ENCODE data around the gene RNF214.
"Not testable (repeated sequence)": the region's sequence is repeated elsewhere in the genome, so short reads cannot be mapped to it uniquely, and the experiment has no call there.

RNF214 gene

DNA sequence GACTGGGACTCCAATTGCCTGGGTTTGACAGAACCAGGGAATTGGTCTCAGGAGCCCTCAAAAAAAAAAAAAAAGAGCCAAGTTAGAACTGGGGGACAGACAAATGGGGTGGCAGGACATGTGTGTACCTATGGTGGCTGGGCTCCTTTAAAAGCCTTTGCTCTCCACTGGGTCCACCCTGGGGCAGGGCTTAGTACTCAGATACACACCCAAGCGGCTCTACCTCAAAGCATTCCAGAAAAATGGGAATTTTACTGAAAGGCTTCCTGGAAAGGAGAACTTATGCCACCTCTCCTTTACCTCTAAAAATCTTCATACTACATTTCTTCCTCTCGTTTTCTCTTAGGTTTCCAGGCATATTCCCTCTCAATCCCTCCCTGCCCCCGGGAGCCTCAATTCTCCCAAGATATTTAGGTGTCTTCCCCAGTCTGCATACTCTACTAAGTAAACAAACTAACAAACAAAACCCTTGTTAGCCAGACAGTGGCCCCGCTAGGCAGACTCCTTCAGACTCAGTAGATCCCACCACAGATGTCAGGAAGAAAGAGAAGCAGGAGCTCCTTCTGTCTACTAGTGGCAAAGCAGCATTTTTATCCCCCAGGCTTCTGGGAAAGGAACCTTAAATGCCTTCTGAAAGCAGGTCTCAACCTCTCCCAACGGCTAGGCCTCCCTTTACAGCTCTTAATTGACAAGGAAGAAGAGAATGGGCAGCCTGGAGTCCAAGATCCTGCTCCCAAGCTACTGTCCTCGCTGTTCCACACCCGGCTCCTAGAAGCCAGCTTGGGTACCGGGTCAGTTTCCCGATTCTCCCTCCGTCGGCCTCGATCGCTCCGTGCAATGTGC, 1.3 kb upstream of the RNF214 start:
- DNase-seq (ENCODE audit: low spot score) = no peak

DNA sequence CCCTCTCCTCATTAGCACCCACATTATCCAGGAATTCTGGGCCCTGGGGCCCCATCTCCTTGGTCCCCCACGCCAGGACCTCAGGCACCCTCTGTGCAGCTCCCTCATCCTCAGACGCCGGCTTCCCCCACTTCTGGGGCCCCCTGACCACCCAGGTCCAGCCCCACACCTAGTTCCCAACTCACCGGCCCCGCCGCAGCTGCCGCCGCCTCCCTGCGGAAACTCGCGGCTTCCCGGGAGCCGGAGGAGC, 704 bp upstream of the RNF214 start, which contains the start of gene PCSK7:
Gene PCSK7 (minus strand): TSS at position 232 of the 250 bp plus-strand sequence. CDS start 2,229 bp downstream, outside the sequence.
- DNase-seq (ENCODE audit: low spot score) = no peak

DNA sequence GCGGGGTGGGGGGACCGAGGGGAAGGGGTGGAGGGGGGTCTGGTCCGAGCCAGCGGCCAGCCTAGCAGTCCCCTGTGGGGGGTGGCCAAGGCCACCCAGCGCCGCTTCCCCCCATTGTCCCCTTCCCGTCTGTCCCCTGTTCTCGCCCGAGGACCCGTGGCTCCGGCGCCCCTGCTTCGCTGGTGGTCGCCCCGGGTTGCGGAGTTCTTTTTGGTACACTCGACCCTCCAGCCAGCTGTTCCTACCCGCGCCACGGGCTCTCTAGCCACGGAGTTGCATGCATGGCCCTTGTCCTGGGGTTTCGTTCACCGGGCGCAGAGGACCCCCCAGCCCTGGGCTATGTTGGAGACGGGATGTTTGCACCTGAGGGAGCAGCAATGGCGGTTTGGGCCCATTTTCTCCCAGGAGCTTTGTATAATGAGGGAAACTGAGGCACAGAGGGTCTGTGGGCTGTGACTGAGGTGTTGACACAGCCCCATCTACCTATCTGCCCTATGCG, 489 bp downstream of the RNF214 start:
- DNase-seq (ENCODE audit: low spot score) = no peak

- DNase-seq (ENCODE audit: low spot score) = no peak
Observed at GRCh38 chr11:117238221-117238620, 5.8 kb downstream of the RNF214 start.

- DNase-seq (ENCODE audit: low spot score) = peak; percentile 94
Observed at GRCh38 chr11:117239295-117239694, 6.8 kb downstream of the RNF214 start.

DNA sequence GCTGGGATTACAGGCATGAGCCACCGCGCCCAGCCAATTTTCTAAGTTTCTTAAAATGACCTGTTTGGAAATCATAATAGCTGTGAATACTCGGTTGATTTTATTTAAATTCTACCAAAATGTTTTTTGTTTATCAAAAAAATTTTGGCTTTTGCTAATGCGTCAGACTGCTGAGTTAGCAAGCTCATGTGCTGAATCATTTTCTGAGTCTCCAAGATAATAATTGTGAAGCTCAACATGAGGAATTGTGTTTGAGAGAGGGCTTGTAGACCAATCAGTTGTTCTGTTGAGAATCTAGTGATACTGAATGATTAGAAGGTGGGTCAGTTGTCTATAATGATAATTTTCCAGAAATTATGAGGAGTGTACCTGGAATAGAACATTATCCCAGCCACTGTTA, 15.9 kb downstream of the RNF214 start:
- no peak for DNase-seq (ENCODE audit: low spot score)

DNA sequence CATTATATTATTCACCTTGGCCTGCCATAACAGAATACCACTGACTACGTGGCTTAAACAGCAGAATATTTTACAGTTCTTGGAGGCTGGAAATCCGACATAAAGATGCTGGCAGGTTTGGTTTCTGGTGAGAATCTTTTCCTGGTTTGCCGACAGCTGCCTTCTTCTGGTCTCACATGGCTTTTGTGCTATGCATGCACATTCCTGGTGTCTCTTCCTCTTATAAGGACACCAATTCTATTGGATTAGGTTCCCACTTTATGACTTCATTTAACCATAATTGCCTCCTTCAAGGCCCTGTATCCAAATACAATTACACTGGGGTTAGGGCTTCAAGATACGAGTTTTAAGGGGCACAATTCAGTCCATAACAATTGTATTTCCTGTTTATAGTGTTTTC, 17.1 kb downstream of the RNF214 start:
- no peak for DNase-seq (ENCODE audit: low spot score)

GRCh38 chr11:117251506-117251905, 19.0 kb downstream of the RNF214 start:
- no peak for DNase-seq (ENCODE audit: low spot score)

- DNase-seq (ENCODE audit: low spot score) = no peak
Observed at GRCh38 chr11:117255966-117256365, 23.5 kb downstream of the RNF214 start.

DNA sequence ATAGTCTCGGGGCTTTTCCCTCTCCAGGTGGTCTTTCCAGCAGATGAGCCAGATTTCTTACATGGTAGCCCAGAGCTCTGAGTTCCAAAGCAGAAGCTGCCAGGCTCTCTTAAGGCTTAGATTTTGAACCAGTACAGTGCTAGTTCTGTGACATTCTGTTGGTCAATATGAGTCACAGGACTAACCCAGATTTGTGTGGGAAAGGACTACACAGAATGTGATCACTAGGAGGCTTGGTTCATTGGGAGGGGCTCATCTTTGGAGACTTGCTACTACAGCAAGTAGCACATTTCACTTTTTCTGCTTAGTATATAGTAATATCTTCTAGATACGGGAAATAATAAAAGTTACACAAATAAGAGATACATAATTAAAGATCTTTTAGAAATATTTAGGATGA, 24.1 kb downstream of the RNF214 start:
- peak; percentile 57 for DNase-seq (ENCODE audit: low spot score)

DNA sequence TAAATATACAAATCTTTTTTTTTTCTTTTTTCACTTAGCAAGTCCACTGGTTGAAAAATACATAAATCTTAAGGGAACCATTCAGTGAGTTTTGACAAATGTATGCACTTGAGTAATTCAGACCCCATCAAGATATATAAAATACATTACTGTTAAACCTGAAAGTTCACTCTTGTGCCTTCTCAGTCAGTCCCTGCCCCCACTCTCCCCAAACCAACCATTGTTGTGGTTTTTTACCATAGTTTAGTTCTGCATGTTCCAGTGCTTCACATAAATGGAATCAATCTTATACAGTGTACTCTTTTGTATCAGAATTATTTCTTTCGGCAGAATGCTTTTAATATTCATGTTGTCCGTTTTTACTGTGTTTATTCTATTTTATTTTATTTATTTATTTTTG, 26.1 kb downstream of the RNF214 start:
- no peak for DNase-seq (ENCODE audit: low spot score)

GRCh38 chr11:117259417-117259816, 26.9 kb downstream of the RNF214 start:
- peak; percentile 56 for DNase-seq (ENCODE audit: low spot score)

GRCh38 chr11:117264624-117265323, 32.3 kb downstream of the RNF214 start:
- not testable (repeated sequence) for DNase-seq (ENCODE audit: low spot score)

- DNase-seq (ENCODE audit: low spot score) = no peak
Observed at GRCh38 chr11:117265745-117266144, 33.3 kb downstream of the RNF214 start.

DNA sequence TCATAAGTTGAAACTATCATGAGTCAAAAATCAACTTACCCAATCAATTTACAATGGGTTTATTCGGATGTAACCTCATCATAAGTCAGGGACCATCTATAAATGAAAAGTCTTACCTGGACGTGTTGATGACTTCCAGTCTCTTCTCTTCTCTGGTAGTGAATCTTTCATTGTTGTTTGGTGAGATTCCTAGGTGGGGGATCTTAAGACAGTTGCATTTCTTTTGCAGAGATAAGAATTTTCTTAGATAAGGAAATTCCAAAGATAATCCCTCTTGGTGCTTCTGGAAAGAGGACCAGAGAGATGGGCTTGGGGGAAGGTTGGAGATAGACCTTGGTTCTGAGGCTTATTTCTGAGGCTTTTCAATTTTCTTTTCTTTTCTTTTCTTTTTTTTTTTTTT, 37.4 kb downstream of the RNF214 start:
- DNase-seq (ENCODE audit: low spot score) = no peak

- no peak for DNase-seq (ENCODE audit: low spot score)
Observed at GRCh38 chr11:117271208-117271607, 38.7 kb downstream of the RNF214 start.

GRCh38 chr11:117272175-117272574, 39.7 kb downstream of the RNF214 start:
- not testable (repeated sequence) for DNase-seq (ENCODE audit: low spot score)

DNA sequence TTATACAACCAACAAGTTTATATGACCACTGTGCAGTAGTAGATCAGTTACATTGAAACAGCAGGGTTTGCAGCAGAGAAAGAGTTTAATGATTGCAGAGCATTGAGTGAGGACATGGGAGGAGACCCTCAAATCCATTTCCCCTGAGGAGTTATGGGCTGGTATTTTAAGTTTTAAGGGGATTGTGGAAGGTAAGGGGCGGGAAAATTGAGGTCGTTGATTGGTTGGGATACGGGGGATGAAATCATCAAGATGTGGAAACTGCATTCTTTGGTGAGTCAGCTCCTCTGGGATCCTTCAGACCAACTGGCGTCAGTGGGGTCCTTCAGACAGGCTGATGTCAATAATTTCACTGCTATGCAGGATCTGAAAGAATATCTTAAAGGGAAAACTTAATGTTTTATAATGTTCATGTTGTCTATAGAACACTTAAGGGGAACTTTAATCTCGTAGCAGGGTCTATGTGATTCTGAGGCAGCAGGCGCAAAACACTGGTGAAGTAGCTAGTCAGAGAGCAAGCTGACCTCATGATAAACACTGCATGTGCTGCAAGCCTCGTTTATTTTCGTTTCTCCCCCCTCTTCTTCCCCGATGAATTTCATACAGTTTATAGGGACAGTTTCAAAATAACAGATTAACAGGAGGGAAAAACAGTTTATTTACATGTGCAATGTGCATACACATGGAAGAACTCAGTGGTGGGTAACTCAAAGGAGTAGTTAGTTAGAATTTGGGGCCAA, 41.2 kb downstream of the RNF214 start:
- peak; percentile 64 for DNase-seq (ENCODE audit: low spot score)

DNA sequence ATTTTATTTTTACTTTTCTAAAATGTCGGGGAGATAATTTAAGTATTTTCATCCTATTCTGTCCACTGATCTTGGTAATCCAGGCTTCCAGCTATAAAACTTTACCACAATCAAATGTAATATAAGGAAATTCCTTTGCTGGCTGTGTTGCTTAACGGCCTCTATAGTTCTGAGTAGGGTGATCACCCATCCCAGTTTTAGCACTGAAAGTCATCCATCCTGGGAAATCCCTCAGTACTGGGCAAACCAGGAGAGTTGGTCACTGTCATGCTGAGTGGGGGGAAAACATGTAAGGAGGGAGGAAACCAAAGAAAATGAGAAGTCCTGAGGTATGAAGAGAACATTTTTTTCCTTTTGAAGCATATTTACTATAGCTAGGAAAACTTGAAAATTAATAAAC, 45.9 kb downstream of the RNF214 start:
- DNase-seq (ENCODE audit: low spot score) = no peak

- no peak for DNase-seq (ENCODE audit: low spot score)
Observed at GRCh38 chr11:117279711-117280376, 47.4 kb downstream of the RNF214 start.

DNA sequence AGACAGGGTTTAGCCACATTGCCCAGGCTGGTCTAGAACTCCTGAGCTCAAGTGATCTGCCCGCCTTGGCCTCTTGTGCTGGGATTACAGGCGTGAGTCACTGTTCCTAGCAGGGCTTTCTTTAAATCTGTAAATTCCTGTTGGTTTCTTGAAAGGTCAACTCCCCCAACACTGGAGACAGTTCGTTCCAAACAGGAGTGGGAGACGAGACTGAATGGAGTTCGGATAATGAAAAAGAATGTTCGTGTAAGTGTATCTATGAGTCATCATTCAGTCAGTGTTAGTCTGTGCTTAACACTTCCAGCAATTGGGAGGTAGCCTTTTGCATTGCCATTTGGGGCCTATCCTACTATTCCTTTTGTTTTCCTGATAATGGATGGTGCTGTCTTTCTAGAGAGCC, 48.7 kb downstream of the RNF214 start:
- peak; percentile 93 for DNase-seq (ENCODE audit: low spot score)

GRCh38 chr11:117281869-117282268, 49.4 kb downstream of the RNF214 start:
- no peak for DNase-seq (ENCODE audit: low spot score)

Measured in AG08395 (cell line).